GM21529 (cell line): ENCODE results near the gene TMEM43.
A peak's percentile ranks its signal among the peaks of the same experiment; 100 is the strongest.
"Not testable (repeated sequence)": the region's sequence is repeated elsewhere in the genome, so short reads cannot be mapped to it uniquely, and the experiment has no call there.

Experiments used
- ATAC-seq: cut with Tn5 transposase; IDR thresholded peaks from one replicate; pipeline ENCODE4 v1.9.1; 2021; ENCODE audit not compliant: unreplicated experiment

TMEM43 gene

GRCh38 chr3:14124615-14125192, at the start of gene TMEM43, which contains the start of gene CHCHD4:
TMEM43 (plus strand) TSS chr3:14125052; CDS start chr3:14125194, 142 bp downstream.
CHCHD4 (minus strand) TSS chr3:14124870; CDS start chr3:14124676, 194 bp downstream.
- peak; percentile 86 for ATAC-seq

- not testable (repeated sequence) for ATAC-seq
These were observed 49.6 kb upstream of the TMEM43 start for GRCh38 chr3:14075233-14075632.

- no peak for ATAC-seq
These were observed 47.5 kb upstream of the TMEM43 start for GRCh38 chr3:14077310-14077709.

- no peak for ATAC-seq
These were observed 42.7 kb upstream of the TMEM43 start for GRCh38 chr3:14082108-14082657.

- not testable (repeated sequence) for ATAC-seq
These were observed 37.4 kb upstream of the TMEM43 start for GRCh38 chr3:14087461-14087860.

- not testable (repeated sequence) for ATAC-seq
These were observed 32.9 kb upstream of the TMEM43 start for GRCh38 chr3:14091959-14092358.

- no peak for ATAC-seq
These were observed 32.4 kb upstream of the TMEM43 start for GRCh38 chr3:14092464-14092863.

GRCh38 chr3:14093831-14094230, 31.0 kb upstream of the TMEM43 start:
- no peak for ATAC-seq

GRCh38 chr3:14096742-14097141, 28.1 kb upstream of the TMEM43 start:
- ATAC-seq = no peak

- no peak for ATAC-seq
These were observed 27.0 kb upstream of the TMEM43 start for GRCh38 chr3:14097616-14098391.

GRCh38 chr3:14109821-14110220, 15.0 kb upstream of the TMEM43 start:
- ATAC-seq = not testable (repeated sequence)

- ATAC-seq = no peak
These were observed 14.2 kb upstream of the TMEM43 start for GRCh38 chr3:14110699-14111098.

- no peak for ATAC-seq
These were observed 10.8 kb upstream of the TMEM43 start for GRCh38 chr3:14113965-14114635.

GRCh38 chr3:14117468-14118399, 7.1 kb upstream of the TMEM43 start:
- no peak for ATAC-seq

GRCh38 chr3:14118400-14119381, 6.2 kb upstream of the TMEM43 start:
- no peak for ATAC-seq

GRCh38 chr3:14119651-14120050, 5.2 kb upstream of the TMEM43 start:
- ATAC-seq = no peak

GRCh38 chr3:14120111-14120920, 4.5 kb upstream of the TMEM43 start:
- no peak for ATAC-seq

- ATAC-seq = not testable (repeated sequence)
These were observed 3.9 kb upstream of the TMEM43 start for GRCh38 chr3:14120921-14121448.
